ENCODE results near the gene WDR88. TPM values are rescaled to one million over a fixed set of nuclear protein-coding genes. Genes with fewer than 3 reads are reported as not detected.

WDR88 gene
- total RNA-seq, 1 experiment from 2014 or later = not detected

DNA sequence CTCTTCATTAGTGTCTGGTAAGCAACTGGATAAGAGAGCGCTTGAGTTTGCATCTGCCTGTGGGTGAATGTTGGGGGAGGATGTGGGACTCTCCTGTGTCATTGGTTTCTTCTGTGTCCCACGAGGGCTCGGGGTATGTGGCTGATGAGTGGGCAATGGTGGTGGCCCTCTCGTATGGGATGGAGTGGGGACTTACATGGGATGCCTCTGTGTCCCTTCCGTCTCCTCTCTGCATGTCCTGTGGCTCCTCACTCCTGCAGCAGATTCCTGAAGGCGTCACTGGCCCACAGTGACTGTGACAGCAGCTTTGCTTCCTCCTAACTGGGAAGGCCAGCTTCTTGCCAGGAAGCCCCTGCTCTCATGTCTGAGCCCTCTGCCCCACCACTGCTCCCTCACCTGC lies 59.6 kb downstream of the WDR88 start:
- in situ Hi-C loops (cut with HindIII; ENCODE audit: low pct_unique_long_range_greater_than_20kb, low sequenced_read_pairs) = no loop called here
- no peak for DNase-seq (ENCODE audit: low read depth)

DNA sequence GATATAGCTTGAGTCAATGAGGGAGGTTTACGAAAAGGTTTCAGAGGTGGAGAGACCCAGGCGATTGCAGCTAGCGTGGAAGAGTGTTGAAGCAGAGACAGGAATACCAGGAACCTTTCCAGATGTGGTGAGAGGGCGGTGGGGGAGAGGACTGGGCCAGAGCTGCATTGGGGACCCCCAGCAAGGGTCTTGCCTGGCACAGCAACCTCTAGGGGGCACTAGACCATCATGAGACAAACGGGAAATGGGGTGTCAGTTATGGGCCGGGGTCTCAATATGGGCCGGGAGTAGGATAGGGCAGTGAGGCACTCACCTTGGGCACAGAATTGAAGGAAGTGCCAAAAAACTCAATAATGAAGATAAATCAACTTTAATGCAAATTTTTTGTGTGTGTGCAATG lies 60.1 kb downstream of the WDR88 start:
- in situ Hi-C loops (cut with HindIII; ENCODE audit: low pct_unique_long_range_greater_than_20kb, low sequenced_read_pairs) = no loop called here
- DNase-seq (ENCODE audit: low read depth) = no peak

DNA sequence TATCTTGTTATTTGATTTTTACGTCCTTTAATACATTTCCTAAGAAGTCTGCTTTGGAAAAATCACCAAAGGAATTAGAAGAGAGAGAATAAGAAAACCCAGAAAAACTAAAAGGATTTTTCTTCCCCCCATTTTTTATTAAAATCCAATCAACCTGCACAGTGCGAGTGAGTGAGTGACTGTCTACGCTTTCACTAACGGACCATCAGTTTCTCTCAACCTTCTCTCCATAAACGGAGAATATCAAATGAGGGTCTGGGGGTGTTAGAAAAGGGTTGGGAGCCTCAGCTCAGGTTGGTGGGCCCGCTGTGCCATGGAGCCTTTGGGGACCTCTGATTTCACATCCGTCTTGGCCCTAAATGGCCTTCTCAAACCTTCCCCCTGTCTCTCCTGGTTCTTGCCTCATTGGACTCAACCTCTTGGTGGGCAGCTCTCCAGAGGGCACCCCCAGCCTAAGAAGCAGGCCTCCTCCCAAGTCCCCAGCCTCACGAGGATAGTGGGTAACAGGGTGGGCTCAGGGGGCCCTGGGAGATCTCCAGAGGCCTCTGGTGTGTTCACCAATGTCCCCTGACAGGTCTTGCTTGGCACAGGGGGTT lies 61.5 kb downstream of the WDR88 start:
- in situ Hi-C loops (cut with HindIII; ENCODE audit: low pct_unique_long_range_greater_than_20kb, low sequenced_read_pairs) = no loop called here
- no peak for DNase-seq (ENCODE audit: low read depth)

DNA sequence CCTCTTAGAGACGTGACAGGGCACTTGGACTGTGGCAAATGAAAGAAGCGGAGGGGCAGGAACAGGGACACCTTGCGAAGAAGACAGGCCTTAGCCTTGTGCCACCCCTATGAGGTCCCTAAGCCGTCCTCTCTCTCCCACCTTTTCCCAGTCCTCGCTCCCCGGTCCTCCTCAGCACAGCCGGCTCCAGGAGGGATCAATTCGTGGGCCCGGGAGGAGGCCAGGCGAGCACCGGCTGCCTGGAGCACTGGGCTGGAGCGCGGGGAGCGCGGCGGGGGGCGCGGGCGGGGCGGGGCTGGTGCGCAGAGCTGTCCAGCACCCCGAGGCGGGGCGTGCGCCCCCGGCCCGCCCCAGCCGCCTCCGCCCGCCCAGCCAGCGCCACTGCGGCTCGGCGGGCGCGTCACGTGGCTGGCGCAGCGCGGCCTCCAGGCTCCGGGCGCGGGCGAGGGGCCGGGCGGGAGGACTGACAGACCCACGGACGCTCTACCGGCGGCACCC lies 62.0 kb downstream of the WDR88 start, which contains the start of gene LRP3:
Gene LRP3 (plus strand): TSS at position 466 of the 498 bp plus-strand sequence. CDS start 456 bp downstream, outside the sequence.
- in situ Hi-C loops (cut with HindIII; ENCODE audit: low pct_unique_long_range_greater_than_20kb, low sequenced_read_pairs) = no loop called here
- peak; percentile 29 for DNase-seq (ENCODE audit: low read depth)

DNA sequence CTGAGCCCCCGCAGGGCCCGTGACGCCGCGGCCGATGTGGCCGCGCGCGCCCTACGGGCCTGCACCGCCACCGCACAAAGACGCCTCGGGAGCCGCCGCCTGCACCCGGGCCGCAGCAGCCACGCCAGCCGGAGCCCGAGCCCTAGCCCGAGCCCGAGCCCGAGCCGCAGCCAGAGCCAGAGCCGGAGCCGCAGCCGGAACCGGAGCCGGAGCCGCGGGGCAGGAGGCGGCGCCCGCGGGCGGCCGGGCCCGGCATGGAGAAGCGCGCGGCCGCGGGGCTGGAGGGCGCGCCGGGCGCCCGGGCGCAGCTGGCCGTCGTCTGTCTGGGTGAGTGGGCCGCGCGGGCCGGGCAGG lies 62.6 kb downstream of the WDR88 start:
- in situ Hi-C loops (cut with HindIII; ENCODE audit: low pct_unique_long_range_greater_than_20kb, low sequenced_read_pairs) = no loop called here
- peak; percentile 33 for DNase-seq (ENCODE audit: low read depth)

DNA sequence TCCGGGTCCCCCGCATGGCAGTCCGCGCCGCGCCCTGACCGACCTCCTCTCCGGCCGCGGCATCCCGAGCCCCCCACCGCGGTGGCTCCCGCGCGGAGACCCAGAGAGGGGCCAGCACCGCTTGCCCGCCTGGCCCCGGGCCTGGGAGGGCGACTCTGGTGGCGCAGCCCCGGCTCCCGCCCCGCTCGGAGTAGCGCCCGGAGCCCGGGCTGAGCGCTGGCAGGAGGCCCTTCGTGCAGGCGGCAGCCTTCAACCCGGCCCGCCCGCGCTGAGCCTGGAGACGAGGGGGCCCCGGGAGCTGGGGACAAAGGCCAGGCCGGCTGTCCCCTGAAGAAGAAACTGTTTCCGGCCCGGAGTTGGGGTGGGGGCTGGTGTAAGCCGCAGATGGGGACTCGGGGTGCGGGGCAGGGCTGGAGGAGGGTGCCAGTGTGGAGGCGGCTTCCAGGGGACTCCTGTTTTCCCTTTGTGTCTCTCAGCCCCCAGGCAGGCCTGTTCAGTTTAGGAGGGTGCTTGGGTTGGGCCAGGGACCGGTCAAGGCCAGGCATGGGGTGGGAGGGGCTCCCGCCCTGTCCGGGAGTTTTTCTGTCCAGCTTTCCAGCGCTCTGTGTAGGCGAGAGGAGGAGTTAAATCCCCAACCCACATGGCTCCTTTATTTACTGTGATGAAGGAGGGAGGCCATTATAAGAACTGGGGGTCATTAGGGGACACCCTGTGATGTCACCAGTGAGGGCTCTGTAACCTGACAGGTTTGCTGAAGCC lies 63.2 kb downstream of the WDR88 start:
- in situ Hi-C loops (cut with HindIII; ENCODE audit: low pct_unique_long_range_greater_than_20kb, low sequenced_read_pairs) = no loop called here
- peak; percentile 29 for DNase-seq (ENCODE audit: low read depth)

DNA sequence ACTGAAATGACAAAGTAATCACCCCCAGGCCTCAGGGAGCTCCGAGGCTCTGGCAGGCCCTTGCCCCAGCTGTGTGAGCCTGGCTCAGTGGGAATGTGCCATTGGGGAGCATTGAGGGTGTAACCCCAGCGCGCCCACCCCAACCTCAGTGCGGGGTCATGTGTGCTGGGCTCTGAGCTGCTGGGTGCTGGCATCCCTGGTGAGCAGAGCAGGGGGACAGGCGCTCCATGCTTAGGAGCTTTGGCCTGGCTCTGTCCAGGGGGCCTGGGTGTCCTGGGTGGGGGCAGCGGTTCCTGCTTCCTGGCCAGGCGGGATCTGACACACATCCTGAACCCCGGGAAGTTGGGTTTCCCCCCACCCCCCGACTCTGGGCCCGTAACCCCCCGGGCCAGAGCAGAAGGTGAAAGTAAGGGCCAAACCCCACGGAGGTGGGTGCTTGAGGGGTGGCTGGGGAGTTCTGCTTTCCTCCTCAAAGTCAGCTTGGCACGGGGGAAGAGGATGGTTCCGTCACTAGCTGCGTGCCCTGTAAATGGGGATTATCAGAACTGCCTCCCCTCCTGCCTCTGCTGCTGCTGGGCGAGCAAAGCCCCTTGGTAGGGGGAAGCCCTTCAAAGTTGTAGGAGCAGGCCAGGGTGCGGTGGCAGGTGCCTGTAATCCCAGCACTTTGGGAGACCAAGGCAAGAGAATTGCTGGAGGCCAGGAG lies 63.9 kb downstream of the WDR88 start:
- in situ Hi-C loops (cut with HindIII; ENCODE audit: low pct_unique_long_range_greater_than_20kb, low sequenced_read_pairs) = no loop called here

DNA sequence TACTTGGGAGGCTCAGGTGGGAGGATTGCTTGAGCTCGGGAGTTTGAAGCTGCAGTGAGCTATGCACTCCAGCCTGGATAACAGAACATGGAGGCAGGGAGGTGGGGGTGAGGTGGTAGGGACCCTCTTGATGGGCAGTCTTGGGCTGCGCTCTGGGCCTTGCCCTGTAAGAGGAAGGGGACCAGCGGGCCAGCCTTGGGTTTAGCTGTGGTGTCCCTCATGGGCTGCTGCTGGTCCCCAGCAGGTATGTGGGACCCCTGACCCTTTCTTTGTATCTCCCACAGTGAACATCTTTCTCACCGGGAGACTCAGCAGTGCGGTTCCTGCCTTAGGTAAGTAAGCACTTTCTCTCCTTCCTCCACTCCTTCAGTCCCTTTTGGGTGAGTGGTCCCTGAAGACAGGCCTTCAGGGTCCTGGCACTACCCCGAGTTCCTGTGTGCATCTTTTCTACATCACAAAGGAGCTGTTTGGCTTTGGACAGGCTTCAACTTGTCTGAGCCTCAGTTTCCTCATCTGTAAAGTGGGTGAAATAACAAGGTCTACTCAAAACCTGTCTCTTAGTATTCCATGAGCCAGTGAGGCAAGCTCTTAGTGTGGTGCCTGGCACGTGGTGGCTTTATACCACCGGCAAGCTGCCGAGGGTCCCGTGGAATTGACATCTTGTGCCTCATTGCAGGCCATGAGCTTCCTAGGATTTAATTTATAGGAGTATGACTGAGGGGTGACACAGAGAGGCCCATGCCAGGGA lies 64.7 kb downstream of the WDR88 start:
- in situ Hi-C loops (cut with HindIII; ENCODE audit: low pct_unique_long_range_greater_than_20kb, low sequenced_read_pairs) = no loop called here
- DNase-seq (ENCODE audit: low read depth) = no peak

More for the DNA sequence above, 63.9 kb downstream of the WDR88 start:
- no peak for DNase-seq (ENCODE audit: low read depth)

DNA sequence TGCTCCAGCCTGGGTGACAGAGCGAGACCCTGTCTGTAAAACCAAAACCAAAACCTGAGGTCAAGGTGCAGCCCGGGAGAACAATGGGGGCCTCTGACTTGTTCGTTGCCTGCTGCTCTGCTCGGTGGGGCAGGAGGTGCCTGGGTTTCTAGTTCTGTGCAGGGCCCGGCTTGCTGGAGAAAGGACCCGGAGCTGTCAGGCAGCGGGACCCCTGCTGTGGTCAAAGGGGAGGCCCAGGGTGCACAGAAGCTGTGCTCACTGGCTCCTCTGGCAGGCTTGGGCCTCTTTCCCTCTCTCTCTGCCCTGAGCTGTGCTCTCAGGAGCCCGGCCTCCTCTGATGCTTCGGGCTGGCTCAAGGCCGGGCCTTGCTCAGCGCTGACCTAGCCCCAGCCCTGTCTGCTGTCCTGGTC lies 65.7 kb downstream of the WDR88 start:
- in situ Hi-C loops (cut with HindIII; ENCODE audit: low pct_unique_long_range_greater_than_20kb, low sequenced_read_pairs) = no loop called here
- no peak for DNase-seq (ENCODE audit: low read depth)

DNA sequence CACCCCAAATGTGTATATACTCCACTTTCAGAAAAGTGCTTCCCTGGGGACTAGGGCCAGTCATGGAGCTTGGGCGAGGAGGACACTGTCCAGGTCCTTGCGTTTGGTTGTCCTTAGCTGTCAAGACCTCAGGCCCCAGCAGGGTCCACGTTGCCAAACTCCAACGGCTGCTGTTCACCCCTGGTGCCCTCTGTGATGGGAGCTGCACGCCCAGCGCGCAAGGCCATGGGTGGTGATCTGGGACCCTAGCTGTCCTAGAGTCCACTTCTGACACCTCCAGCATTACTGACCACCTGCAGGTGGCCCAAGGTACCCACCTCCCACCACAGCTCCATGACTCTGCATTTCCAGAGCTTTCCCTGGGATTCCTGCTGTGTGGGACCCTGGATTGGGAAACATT lies 66.3 kb downstream of the WDR88 start:
- in situ Hi-C loops (cut with HindIII; ENCODE audit: low pct_unique_long_range_greater_than_20kb, low sequenced_read_pairs) = no loop called here
- no peak for DNase-seq (ENCODE audit: low read depth)

DNA sequence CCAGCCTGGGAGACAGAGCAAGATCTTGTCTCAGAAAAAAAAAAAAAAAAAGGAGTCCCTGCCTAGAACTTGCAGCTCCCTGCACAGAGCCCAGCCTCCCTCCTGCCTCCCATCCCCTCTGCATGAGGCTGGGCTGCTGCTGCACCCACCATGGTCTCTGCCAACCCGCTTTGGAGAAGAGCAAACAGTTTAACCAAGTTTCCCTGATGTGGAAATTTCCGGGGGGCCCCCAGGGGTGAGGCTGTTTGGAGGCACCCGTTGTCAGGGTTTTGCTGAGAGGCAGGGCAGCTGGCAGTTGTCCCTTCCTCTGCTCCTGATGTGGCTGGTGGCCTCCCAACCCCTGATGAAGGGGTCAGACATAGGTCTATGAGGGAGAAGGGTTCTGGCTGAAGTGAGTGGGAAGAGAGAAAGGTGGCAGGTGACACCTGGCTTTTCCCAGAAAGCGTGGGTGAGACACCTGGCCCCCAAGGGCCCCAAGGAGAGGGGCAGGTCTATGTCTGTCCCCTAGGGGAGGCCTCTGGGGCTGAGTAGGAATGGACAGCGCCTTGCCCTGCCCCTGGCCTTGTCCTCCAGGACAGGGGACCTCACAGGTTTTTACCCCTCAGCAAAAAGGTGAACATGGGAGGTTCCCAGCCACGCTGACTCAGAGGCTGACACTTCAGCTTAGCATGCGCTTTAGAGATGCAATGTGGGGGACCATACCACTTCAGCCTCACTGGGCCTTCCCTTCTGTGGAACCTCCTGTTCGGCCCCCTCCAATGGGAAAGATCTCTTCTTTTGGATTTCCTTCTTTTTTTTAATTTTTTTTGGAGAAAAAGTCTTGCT lies 67.7 kb downstream of the WDR88 start:
- no peak for DNase-seq (ENCODE audit: low read depth)
- in situ Hi-C loops (cut with HindIII; ENCODE audit: low pct_unique_long_range_greater_than_20kb, low sequenced_read_pairs) = no loop called here

DNA sequence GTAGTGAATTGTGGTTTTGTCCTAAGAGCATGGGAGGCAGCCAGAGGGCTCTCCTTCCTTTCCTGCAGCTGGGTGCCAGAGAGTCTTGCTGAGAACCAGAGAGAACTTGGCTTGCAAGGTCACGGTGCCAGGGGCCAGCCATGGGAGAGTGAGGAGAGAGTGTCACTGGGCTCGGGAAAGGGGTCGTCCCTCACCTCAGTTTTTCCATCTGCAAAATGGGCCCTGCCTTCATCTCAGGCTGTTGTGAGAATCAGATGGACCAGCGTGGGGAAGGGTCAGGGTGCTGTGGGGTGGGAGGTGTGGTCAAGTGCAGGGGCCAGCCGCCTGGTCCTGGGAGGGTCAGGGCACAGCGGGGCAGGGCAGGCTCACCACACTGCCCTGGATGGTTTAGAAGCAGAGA lies 69.6 kb downstream of the WDR88 start:
- in situ Hi-C loops (cut with HindIII; ENCODE audit: low pct_unique_long_range_greater_than_20kb, low sequenced_read_pairs) = no loop called here
- DNase-seq (ENCODE audit: low read depth) = no peak

DNA sequence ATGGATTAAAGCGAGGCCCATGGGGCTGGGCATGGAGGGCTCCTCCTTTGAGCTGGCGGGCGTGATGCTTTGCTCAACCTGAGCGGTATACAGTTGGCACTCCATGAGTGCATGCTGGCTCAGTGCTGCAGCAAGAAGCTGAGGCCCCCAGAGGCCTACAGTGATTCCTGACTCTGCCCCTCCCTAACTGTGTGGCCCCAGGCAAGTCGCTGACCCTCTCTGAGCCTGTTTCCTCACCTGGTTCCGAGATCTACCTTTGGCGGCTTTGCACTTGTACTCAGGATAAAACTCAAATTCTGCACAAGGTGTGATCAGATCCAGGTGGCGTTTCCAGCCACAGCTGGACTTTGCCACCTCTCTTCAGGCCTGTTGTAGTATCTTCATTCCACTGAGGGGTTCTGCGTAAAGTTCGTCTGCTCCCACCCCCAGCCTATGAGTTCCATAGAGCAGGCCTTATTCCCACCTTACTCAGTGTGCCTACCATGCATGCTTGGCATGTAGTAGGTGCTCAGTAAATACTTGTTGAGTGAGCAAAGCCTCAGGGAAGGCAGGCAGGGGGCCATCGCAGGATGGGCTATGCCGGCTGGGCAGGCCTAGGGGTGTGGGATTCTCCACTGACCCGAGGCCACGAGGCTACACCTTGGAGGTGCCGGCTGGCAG lies 70.1 kb downstream of the WDR88 start:
- DNase-seq (ENCODE audit: low read depth) = no peak
- in situ Hi-C loops (cut with HindIII; ENCODE audit: low pct_unique_long_range_greater_than_20kb, low sequenced_read_pairs) = no loop called here

DNA sequence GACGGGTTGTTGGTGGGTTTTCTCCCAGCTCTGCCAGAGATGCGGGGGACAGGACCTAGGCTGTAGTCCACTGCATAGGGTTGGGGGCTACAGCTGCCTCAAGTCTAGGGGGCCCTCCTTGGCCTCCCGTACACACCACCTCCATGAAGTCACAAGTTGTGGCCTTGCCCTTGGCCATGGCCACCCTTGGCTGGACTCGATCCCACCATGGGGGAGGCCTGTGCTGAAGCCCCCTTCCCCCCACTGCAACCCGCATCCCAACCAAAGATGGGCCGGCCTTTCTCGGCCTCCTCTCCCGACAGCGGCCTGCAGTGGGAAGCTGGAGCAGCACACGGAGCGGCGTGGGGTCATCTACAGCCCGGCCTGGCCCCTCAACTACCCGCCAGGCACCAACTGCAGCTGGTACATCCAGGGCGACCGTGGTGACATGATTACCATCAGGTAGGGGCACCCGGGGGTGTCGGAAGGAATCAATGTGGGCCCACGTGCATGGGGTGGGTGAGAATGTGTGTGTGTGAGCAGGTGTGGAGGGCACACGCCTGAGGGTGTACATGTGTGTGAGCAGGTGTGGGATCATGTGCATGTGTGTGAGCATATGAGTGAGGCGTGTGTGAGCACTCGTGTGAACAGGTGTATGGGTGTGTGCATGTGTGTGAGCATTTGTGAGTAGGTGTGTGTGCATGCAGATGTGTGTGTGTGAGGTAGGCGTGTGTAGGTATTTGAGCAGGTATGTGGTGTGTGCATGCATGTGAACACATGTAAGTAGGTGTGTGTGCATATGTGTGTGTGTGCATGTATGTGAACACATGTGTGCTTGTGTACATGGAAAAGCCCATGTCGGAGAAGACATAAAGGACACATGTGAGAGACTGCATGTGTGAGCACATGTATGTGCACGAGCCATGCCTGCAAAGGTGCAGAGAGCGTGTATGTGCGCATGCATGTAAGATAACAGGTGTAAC lies 70.9 kb downstream of the WDR88 start:
- in situ Hi-C loops (cut with HindIII; ENCODE audit: low pct_unique_long_range_greater_than_20kb, low sequenced_read_pairs) = no loop called here
- DNase-seq (ENCODE audit: low read depth) = no peak

DNA sequence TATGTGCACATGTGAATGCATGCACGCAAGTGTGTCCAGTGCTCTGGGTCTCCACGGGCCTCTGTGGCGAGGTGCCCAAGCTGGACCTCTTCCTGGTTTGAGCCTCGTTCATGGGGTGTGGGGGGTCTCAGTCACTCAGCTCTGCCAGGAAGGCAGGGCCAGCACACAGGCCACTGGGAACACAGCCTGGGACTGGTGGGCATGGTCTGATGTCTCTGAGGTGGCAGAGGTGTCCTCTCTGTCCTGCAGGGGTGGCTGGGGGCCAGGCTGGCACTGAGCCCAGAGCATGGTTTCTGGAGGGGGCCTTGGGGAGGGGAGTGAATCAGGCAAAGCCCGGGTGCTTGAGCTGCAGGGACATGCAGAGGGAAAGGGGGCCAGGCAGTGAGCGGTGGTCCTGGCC lies 71.6 kb downstream of the WDR88 start:
- DNase-seq (ENCODE audit: low read depth) = no peak
- in situ Hi-C loops (cut with HindIII; ENCODE audit: low pct_unique_long_range_greater_than_20kb, low sequenced_read_pairs) = no loop called here
